ENCODE measurements around the gene CDK5.
"Not testable (repeated sequence)": the region's sequence is repeated elsewhere in the genome, so short reads cannot be mapped to it uniquely, and the experiment has no call there.

Gene CDK5

DNA sequence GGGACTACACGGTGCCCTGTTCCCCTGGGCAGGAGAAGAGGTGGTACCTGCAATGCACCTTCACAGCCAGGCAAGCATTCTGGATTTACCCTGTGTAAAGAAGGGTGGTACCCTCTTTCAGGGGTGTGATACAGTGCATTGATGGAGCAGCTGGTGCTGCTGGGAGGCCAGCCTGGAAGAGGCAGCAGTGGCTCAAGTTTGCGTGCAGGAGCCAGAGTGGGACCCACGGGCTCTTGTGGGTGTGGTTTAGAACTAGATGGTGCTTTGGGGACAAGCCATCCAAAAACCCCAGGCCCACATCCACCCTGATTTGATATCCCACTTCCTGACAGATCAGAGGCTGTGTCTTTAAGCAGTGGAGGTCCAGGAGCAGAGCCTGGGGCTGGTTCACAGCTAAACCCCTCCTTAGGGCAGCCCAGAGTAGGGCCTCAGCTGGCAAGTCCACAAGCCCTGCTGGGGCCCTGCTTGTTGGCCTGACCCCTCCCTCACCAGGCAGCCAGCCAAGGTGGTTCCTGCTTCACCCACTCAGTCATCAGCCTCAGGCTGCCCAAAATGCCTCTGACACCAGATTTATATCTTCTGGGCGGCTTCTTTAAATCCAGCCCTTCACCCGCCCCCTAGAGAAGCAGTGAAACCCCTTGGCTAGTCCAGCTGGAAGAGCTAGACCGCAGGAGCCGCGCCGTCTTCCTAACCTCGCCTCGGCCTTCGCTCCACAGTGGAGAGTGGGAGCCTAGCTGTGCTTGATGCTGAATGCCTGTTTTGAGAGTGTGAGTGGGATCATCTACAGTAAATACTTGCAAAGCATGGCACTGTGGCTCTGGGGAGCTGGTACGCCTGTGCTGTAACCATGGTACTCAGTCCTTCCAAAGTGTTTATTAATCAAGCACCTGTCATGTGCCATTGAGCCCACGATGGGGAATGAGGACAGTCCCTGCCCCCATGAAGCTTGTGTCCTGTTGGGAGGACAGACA lies 10.8 kb downstream of the CDK5 start:
- no peak overlapping the region for H3K4me3 Mint-ChIP-seq
- H3K4me1 Mint-ChIP-seq = no peaks in the 10 kb centered on the region
- H3K36me3 Mint-ChIP-seq = peaks cover 5% of the 10 kb centered on the region
- peaks cover 1% of the 10 kb centered on the region for H3K27me3 Mint-ChIP-seq
- no peaks in the 10 kb centered on the region for H3K9me3 Mint-ChIP-seq
- H3K27ac Mint-ChIP-seq = peak overlapping the region; percentile 43
- ATAC-seq (ENCODE audit: low read depth) (no peak), DNase-seq (ENCODE audit: low spot score in 2 of 2) (no peak)

- H3K4me3 Mint-ChIP-seq = no peak overlapping the region
- no peaks in the 10 kb centered on the region for H3K27me3 Mint-ChIP-seq
- DNase-seq (ENCODE audit: low spot score in 2 of 2) = no peak
- no peak overlapping the region for H3K27ac Mint-ChIP-seq
- H3K4me1 Mint-ChIP-seq = no peaks in the 10 kb centered on the region
- no peaks in the 10 kb centered on the region for H3K9me3 Mint-ChIP-seq
- peaks cover 8% of the 10 kb centered on the region for H3K36me3 Mint-ChIP-seq
- no peak for ATAC-seq (ENCODE audit: low read depth)
Measured at GRCh38 chr7:151045967-151046366, 11.7 kb downstream of the CDK5 start.

DNA sequence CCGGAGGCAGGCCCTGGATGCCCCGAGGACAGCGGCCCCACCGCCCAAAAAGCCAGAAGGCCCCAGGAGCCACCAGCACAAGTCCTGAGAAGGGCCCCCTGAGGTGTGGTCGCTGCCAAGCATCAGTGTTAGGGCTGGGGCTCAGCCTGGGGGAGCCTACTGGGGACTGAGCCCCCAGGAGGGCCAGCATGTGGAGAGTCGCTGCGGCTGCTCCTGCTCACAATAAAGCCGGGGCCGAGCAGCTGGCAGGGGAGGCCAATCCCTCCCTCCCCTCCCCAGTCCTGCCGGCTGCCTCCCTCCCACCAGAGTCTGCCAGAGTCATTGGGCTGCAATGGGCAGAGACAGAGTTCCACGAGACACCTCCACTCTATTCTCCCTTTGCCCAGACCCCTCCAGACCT lies 12.4 kb downstream of the CDK5 start:
- H3K9me3 Mint-ChIP-seq = no peaks in the 10 kb centered on the region
- no peak overlapping the region for H3K27ac Mint-ChIP-seq
- no peaks in the 10 kb centered on the region for H3K27me3 Mint-ChIP-seq
- ATAC-seq (ENCODE audit: low read depth) (no peak), DNase-seq (ENCODE audit: low spot score in 2 of 2) (no peak)
- no peak overlapping the region for H3K4me3 Mint-ChIP-seq
- H3K36me3 Mint-ChIP-seq = peaks cover 8% of the 10 kb centered on the region
- H3K4me1 Mint-ChIP-seq = no peaks in the 10 kb centered on the region

GRCh38 chr7:151043959-151044358 lies 13.7 kb downstream of the CDK5 start:
- Mint-ChIP-seq H3K36me3 (peaks cover 8% of the 10 kb centered on the region), H3K27ac (no peak overlapping the region), H3K27me3 (no peaks in the 10 kb centered on the region)

DNA sequence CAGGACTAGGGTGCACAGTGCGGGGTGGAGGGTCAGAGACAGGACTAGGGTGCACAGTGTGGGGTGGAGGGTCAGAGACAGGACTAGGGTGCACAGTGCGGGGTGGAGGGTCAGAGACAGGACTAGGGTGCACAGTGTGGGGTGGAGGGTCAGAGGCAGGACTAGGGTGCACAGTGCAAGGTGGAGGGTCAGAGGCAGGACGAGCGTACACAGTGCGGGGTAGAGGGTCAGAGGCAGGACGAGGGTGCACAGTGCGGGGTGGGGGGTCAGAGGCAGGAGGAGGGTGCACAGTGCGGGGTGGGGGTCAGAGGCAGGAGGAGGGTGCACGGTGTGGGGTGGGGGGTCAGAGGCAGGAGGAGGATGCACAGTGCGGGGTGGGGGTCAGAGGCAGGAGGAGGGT lies 14.2 kb downstream of the CDK5 start:
- not testable (repeated sequence) for ATAC-seq (ENCODE audit: low read depth); H3K4me1 Mint-ChIP-seq; H3K27ac Mint-ChIP-seq; H3K36me3 Mint-ChIP-seq; H3K27me3 Mint-ChIP-seq; H3K9me3 Mint-ChIP-seq; DNase-seq (ENCODE audit: low spot score in 2 of 2); H3K4me3 Mint-ChIP-seq

More at GRCh38 chr7:151043959-151044358, 13.7 kb downstream of the CDK5 start:
- DNase-seq (ENCODE audit: low spot score in 2 of 2) = no peak
- Mint-ChIP-seq H3K9me3 (no peaks in the 10 kb centered on the region), H3K4me1 (no peaks in the 10 kb centered on the region), H3K4me3 (no peak overlapping the region)
- ATAC-seq (ENCODE audit: low read depth) = no peak

DNA sequence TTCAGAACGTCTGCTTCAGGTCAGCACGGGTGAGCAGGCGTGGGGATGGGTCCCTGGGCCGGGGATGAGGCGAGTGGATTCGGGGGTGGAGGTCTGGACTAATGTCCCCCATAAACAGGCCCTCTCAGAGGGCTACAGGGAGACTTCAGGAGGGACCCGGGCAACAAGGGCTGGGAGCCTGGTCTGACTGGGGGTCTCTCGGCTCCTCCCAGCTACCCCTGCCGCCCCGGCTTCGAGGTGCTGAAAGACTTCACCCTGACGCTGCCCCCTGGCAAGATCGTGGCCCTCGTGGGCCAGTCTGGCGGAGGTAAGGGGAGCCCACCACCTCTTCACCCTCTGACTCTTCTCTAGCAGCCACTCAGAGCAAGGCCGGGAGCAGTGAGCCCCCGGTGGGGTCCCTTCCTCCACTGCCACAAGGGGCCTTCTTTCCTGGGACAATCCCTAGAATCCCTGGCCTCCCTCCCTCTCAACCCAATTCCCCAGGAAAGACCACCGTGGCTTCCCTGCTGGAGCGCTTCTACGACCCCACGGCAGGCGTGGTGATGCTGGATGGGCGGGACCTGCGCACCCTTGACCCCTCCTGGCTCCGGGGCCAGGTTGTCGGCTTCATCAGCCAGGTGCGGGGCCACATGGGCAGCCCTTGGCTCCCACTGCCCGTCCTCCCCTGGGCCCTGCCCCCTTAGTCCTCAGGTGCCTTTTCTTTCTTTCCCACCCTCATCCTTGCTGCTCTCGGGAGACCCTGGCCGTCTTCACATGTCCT lies 16.9 kb downstream of the CDK5 start:
- no peak overlapping the region for H3K4me3 Mint-ChIP-seq
- no peak overlapping the region for H3K27ac Mint-ChIP-seq
- H3K36me3 Mint-ChIP-seq = peaks cover 14% of the 10 kb centered on the region

GRCh38 chr7:151039850-151040548 lies 17.7 kb downstream of the CDK5 start:
- Mint-ChIP-seq H3K27me3 (no peaks in the 10 kb centered on the region), H3K4me1 (no peaks in the 10 kb centered on the region), H3K4me3 (no peak overlapping the region), H3K36me3 (peaks cover 16% of the 10 kb centered on the region), H3K9me3 (no peaks in the 10 kb centered on the region), H3K27ac (no peak overlapping the region)
- DNase-seq (ENCODE audit: low spot score in 2 of 2) = no peak
- no peak for ATAC-seq (ENCODE audit: low read depth)

More for the DNA sequence above, 16.9 kb downstream of the CDK5 start:
- DNase-seq (ENCODE audit: low spot score in 2 of 2) = no peak
- H3K4me1 Mint-ChIP-seq = no peaks in the 10 kb centered on the region
- no peak for ATAC-seq (ENCODE audit: low read depth)
- no peaks in the 10 kb centered on the region for H3K9me3 Mint-ChIP-seq
- no peaks in the 10 kb centered on the region for H3K27me3 Mint-ChIP-seq

DNA sequence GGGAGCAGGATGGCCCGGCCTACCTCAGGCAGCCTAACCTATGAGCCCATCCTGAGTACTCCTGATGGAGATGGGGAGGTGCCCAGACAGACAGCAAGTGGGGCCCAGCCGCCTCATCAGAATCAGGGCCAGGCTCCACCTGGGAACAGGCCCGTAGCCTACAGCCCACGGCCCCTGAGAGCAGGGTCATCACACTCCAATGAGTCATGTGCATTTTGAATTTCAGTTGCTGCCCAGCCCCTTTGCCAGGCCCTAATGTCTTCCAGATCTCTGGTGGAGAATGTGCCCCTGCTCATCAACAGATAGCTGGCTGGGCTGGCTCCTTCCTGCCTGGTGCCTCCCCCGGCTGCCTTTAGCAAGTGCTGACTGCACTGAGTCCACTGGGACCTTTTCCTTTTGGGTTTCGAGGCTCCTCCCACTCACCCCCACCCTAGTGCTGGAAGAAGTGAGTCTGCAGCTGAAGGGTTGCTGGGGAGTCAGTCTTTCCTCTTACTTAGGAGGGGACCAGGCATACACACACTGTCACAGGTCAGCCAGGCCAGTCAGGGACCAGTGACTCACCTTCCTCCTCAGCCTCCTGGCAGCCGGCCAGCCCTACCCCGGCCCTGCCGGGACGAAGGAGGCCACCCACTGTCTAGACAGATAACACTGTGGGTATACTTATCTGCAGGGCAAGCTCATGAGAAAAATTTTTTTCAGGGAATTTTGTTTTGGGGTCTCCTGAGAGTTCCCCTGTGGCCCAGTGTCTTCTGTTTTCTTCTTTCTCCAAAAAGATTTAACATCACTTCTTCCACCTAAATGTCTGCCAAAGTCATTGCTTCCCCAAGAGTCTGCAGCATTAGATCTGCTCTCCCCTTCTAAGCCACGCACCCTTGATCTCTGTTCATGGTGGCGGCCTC lies 18.5 kb downstream of the CDK5 start:
- DNase-seq (ENCODE audit: low spot score in 2 of 2) = no peak
- Mint-ChIP-seq H3K4me1 (no peaks in the 10 kb centered on the region), H3K27me3 (no peaks in the 10 kb centered on the region), H3K36me3 (peaks cover 13% of the 10 kb centered on the region), H3K4me3 (no peak overlapping the region), H3K9me3 (no peaks in the 10 kb centered on the region), H3K27ac (no peak overlapping the region)
- ATAC-seq (ENCODE audit: low read depth) = no peak

DNA sequence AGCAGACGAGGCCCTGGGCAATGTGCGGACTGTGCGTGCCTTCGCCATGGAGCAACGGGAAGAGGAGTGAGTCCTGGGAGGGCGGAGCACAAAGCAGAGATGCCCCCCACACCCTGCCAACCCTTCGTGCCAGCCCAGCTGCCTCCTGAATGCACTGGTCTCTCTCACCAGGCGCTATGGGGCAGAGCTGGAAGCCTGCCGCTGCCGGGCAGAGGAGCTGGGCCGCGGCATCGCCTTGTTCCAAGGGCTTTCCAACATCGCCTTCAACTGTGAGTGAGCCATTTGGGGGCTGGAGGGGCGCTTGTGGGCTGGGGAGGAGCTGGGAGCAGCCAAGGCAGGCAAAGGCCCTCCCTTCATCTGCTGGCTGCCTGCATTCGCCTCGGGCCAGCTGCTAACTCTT lies 21.8 kb downstream of the CDK5 start:
- ATAC-seq (ENCODE audit: low read depth) = no peak
- DNase-seq (ENCODE audit: low spot score in 2 of 2) = no peak
- peaks cover 13% of the 10 kb centered on the region for H3K36me3 Mint-ChIP-seq
- no peak overlapping the region for H3K27ac Mint-ChIP-seq
- no peak overlapping the region for H3K4me3 Mint-ChIP-seq
- no peaks in the 10 kb centered on the region for H3K9me3 Mint-ChIP-seq
- H3K27me3 Mint-ChIP-seq = no peaks in the 10 kb centered on the region
- no peaks in the 10 kb centered on the region for H3K4me1 Mint-ChIP-seq

GRCh38 chr7:151035026-151035717 lies 22.5 kb downstream of the CDK5 start:
- Mint-ChIP-seq H3K4me3 (no peak overlapping the region), H3K9me3 (no peaks in the 10 kb centered on the region), H3K4me1 (no peaks in the 10 kb centered on the region), H3K36me3 (peaks cover 13% of the 10 kb centered on the region), H3K27ac (no peak overlapping the region), H3K27me3 (no peaks in the 10 kb centered on the region)
- DNase-seq (ENCODE audit: low spot score in 2 of 2) (no peak), ATAC-seq (ENCODE audit: low read depth) (no peak)

- ATAC-seq (ENCODE audit: low read depth) (no peak), DNase-seq (ENCODE audit: low spot score in 2 of 2) (no peak)
- H3K4me3 Mint-ChIP-seq = no peak overlapping the region
- no peak overlapping the region for H3K27ac Mint-ChIP-seq
- peaks cover 13% of the 10 kb centered on the region for H3K36me3 Mint-ChIP-seq
- H3K9me3 Mint-ChIP-seq = no peaks in the 10 kb centered on the region
- no peaks in the 10 kb centered on the region for H3K27me3 Mint-ChIP-seq
- peaks cover 2% of the 10 kb centered on the region for H3K4me1 Mint-ChIP-seq
Measured at GRCh38 chr7:151034312-151035025, 23.2 kb downstream of the CDK5 start.

DNA sequence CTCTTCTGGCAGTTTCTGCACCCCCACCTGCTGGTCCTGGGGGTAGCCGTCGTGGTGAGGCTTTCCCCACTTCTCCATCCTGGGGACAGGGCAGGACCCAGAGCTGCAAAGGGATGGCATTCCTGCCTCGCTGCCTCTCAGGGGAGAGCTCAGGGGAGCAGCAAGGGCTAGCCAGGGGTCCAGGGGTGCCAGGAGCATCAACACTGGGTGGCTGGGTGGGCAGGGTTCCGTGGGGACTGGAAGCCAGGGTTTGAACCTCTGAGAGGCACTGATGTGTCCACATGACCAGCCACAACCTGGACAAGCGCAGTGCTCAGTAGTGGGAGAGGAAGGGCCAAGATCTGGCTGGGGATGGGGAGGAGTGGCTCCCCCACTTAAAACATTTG lies 23.8 kb downstream of the CDK5 start:
- Mint-ChIP-seq H3K4me3 (no peak overlapping the region), H3K27ac (no peak overlapping the region), H3K27me3 (no peaks in the 10 kb centered on the region), H3K9me3 (no peaks in the 10 kb centered on the region), H3K36me3 (peaks cover 13% of the 10 kb centered on the region), H3K4me1 (peaks cover 6% of the 10 kb centered on the region)
- DNase-seq (ENCODE audit: low spot score in 2 of 2) (no peak), ATAC-seq (ENCODE audit: low read depth) (no peak)

All from memory B cell (primary cell).